GM18909 (cell line): ENCODE data around the gene ADCY1.

Experiments used
- ATAC-seq: cut with Tn5 transposase; IDR thresholded peaks from one replicate; pipeline ENCODE4 v1.9.1; 2021; ENCODE audit warnings: mild to moderate bottlenecking; ENCODE audit not compliant: unreplicated experiment, poor library complexity

The ADCY1 gene

GRCh38 chr7:45649560-45650346 is 75.6 kb downstream of the ADCY1 start:
- ATAC-seq, result no peak

GRCh38 chr7:45650404-45651394 is 76.5 kb downstream of the ADCY1 start:
- ATAC-seq, result no peak

- no peak for ATAC-seq
Measured at GRCh38 chr7:45651540-45651939, 77.4 kb downstream of the ADCY1 start.

GRCh38 chr7:45652630-45653029 is 78.5 kb downstream of the ADCY1 start:
- no peak for ATAC-seq

- ATAC-seq, result no peak
Measured at GRCh38 chr7:45653209-45653907, 79.2 kb downstream of the ADCY1 start.

- ATAC-seq, result no peak
Measured at GRCh38 chr7:45654341-45654740, 80.2 kb downstream of the ADCY1 start.

- no peak for ATAC-seq
Measured at GRCh38 chr7:45655539-45655938, 81.4 kb downstream of the ADCY1 start.

- ATAC-seq, result no peak
Measured at GRCh38 chr7:45656431-45656830, 82.3 kb downstream of the ADCY1 start.

GRCh38 chr7:45657136-45657889 is 83.1 kb downstream of the ADCY1 start:
- ATAC-seq, result no peak

GRCh38 chr7:45657890-45658715 is 83.9 kb downstream of the ADCY1 start:
- no peak for ATAC-seq

GRCh38 chr7:45658716-45659495 is 84.7 kb downstream of the ADCY1 start:
- no peak for ATAC-seq

- ATAC-seq, result no peak
Measured at GRCh38 chr7:45659496-45660139, 85.5 kb downstream of the ADCY1 start.

GRCh38 chr7:45660201-45660900 is 86.2 kb downstream of the ADCY1 start:
- no peak for ATAC-seq

- no peak for ATAC-seq
Measured at GRCh38 chr7:45660901-45661211, 86.7 kb downstream of the ADCY1 start.

GRCh38 chr7:45661302-45661995 is 87.3 kb downstream of the ADCY1 start:
- no peak for ATAC-seq

- ATAC-seq, result no peak
Measured at GRCh38 chr7:45662018-45662417, 87.8 kb downstream of the ADCY1 start.
